ENCODE results near the gene ADH1B.
"Not testable (repeated sequence)": the region's sequence is repeated elsewhere in the genome, so short reads cannot be mapped to it uniquely, and the experiment has no call there.

ADH1B gene

DNA sequence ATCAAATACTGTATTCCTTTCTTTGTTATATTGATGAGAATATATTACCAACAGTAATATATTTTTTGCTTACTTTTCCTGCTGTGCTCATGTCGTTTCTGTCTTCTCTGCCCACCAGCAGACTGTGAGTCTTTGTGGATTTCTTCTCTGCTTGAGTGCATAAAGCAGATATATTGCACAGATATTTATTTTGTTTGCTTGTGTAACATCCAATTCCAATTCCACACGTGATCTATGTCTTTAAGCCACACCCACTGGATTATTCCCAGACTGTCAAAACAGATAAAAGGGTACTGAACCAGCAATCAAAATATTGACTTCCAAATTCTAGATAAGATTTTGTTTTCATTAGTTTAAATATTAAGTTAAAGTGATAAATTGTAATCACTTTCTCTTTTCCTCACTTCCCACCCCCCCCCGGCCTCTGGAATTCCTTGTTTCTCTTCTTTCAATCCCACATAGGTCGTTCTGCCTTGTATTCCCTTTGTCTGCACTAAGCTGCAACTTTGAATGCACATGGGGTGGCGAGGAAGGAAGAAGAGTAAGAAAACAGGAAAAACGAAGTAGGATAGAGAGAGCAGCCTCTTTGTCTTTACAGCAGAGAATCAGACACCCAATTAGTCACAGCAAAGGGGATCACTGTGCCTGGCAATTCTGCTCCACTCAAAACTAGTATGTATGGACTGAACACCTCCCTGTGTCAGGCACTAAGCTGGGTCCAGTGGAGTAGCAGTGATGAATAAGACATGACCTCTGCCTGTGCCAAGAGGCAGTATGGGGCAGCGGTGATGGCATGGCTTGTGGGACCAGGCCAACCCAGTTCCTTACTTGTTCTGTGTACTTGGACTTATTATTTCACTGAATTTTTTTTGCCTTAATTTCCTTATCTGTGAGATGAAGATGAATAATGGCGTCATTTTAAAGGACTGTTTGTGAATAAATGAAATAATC is at the start of gene ADH1B:
ADH1B (minus strand) TSS at position 161 of the 951 bp plus-strand sequence; CDS start at position 91, 70 bp downstream.
- no peak for DNase-seq (ENCODE audit: low read depth, low spot score)
- POLR2A ChIA-PET, result no interaction called here
- CTCF ChIA-PET, result no interaction called here
- H3K4me3 ChIP-seq (ENCODE audit: low read depth, low read length), result no peak within 1 kb of the TSS
- TF ChIP-seq, protein P1, sequence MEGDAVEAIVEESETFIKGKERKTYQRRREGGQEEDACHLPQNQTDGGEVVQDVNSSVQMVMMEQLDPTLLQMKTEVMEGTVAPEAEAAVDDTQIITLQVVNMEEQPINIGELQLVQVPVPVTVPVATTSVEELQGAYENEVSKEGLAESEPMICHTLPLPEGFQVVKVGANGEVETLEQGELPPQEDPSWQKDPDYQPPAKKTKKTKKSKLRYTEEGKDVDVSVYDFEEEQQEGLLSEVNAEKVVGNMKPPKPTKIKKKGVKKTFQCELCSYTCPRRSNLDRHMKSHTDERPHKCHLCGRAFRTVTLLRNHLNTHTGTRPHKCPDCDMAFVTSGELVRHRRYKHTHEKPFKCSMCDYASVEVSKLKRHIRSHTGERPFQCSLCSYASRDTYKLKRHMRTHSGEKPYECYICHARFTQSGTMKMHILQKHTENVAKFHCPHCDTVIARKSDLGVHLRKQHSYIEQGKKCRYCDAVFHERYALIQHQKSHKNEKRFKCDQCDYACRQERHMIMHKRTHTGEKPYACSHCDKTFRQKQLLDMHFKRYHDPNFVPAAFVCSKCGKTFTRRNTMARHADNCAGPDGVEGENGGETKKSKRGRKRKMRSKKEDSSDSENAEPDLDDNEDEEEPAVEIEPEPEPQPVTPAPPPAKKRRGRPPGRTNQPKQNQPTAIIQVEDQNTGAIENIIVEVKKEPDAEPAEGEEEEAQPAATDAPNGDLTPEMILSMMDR (IDR thresholded peaks at IDR 0.05; ENCODE audit: insufficient read depth, low read length, missing control alignments), result no peak

DNA sequence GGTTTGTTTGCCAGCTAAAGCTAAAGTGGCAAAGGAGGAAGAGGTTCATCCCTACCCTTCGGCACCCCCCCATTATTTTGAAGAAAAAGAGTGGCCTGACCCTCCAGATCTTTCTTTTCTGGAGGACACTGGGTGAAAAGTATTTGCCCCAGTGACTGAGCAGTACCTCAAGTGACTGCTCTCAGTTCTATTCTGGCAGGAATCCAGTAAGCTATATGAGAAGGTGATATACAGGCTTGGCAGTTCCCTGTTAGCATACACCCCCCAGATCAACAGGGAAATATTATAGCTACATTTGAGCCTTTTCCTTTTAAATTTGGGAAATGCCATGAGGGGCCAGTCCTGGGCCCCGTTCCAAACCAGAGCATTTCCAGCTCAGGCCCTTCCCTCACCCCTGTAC is 46.6 kb upstream of the ADH1B start:
- POLR2A ChIA-PET, result not testable (repeated sequence)
- CTCF ChIA-PET, result interaction anchor here (1.5 kb wide), 1 partner anchor 8 kb away, joined by 4 read pairs; no protein-coding TSS in a partner anchor

DNA sequence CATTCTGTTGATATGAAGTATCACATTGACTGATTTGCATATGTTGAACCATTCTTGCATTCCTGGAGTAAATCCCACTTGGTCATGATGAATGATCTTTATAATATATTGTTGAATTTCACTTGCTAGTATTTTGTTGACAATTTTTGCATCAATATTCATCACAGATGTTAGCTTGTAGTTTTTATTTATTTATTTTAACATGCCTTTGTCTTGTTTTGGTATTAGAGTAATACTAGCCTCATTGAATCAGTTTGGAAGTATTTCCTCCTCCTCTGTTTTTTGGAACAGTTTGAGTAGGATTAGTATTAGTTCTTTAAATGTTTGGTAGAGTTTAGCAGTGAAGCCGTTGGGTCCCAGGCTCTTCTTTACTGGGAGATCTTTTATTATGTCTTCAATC is 45.3 kb upstream of the ADH1B start:
- CTCF ChIA-PET, result no interaction called here
- H3K4me3 ChIP-seq (ENCODE audit: low read depth, low read length), result no peak overlapping the region
- TF ChIP-seq, protein P1 (IDR thresholded peaks at IDR 0.05; ENCODE audit: insufficient read depth, low read length, missing control alignments), result no peak
- DNase-seq (ENCODE audit: low read depth, low spot score), result no peak
- POLR2A ChIA-PET, result no interaction called here

More for the DNA sequence above, 46.6 kb upstream of the ADH1B start:
- DNase-seq (ENCODE audit: low read depth, low spot score); H3K4me3 ChIP-seq (ENCODE audit: low read depth, low read length): not testable (repeated sequence)

DNA sequence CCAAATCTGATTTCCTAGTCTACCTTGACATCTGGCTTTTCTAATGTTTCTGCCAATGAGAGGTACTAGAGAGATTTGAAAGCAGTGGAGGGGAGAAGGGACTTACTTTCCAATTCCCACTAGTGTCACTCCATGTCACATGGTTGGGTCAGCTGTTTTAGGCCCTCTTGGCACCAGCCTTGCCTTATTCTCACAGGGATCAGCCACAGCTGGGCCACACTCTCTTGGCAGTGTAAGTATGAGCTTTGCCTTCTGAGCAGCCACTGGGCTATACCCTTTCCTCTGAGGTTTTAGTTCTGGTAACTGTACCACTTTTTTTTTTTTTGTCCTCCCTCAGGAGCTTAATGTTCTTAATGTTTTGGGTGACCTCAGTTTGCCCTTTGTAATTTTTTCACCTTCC is 41.6 kb upstream of the ADH1B start:
- TF ChIP-seq, protein P1 (IDR thresholded peaks at IDR 0.05; ENCODE audit: insufficient read depth, low read length, missing control alignments), result no peak
- ChIA-PET CTCF (interaction anchor here (1.5 to 2.1 kb wide), 2 partner anchors 14 to 161 kb away, joined by 3 to 5 read pairs; no protein-coding TSS in a partner anchor), POLR2A (no interaction called here)
- no peak for DNase-seq (ENCODE audit: low read depth, low spot score)
- no peak overlapping the region for H3K4me3 ChIP-seq (ENCODE audit: low read depth, low read length)

DNA sequence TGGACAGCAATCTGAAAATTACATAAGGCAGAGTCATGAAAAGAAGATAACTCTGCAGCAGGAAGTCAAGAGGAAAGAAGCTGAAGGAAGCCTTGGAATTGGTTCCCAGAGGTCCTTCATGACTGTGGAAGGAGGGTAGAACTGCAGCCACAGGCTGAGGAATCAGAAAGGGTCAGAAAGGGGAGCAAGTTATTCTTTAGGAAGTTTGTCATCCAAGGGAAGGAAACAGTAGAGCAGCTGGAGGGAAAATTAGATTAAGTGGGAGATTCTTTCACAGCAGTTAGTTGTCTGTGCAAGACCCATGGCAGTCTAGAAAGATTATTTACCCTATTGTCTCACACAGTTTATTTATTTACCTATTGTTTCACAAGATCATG is 40.7 kb upstream of the ADH1B start:
- TF ChIP-seq, protein P1 (IDR thresholded peaks at IDR 0.05; ENCODE audit: insufficient read depth, low read length, missing control alignments), result no peak
- DNase-seq (ENCODE audit: low read depth, low spot score), result no peak
- POLR2A ChIA-PET, result interaction anchor here (0.6 kb wide), 1 partner anchor 15 kb away, joined by 3 read pairs; no protein-coding TSS in a partner anchor
- H3K4me3 ChIP-seq (ENCODE audit: low read depth, low read length), result no peak overlapping the region
- CTCF ChIA-PET, result interaction anchor here (2.1 kb wide), 1 partner anchor 15 kb away, joined by 5 read pairs; no protein-coding TSS in a partner anchor

DNA sequence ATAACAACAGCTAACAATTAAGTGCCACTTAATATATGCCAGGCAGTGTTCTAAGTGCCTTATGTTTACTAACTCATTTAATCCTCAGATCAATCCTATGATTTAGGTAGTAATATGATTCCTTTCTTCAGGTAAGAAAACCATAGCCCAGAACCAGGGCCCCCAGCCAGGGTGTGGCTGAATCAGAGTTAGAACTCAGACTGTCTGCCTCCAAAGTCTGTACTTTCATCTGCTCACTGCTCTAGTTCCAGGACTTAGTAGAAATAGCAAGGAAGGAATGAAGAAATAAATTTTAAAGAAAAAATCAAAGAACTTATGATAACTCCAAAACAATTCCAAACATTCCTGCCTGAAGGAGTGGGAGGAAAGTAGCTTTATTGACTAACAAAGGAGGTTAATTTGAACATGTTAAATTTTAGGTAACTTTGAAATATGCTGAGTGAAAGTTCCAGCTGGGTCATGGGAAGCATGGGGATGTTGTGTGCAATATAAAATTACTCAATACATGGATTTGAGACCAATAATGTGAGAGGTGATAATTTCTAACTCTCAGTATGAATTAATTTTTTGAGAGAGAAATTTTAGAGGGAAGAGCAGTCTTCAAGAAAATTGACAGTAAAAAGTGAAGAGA is 40.2 kb upstream of the ADH1B start:
- no peak overlapping the region for H3K4me3 ChIP-seq (ENCODE audit: low read depth, low read length)
- POLR2A ChIA-PET, result interaction anchor here (0.6 kb wide), 1 partner anchor 16 kb away, joined by 3 read pairs; no protein-coding TSS in a partner anchor
- TF ChIP-seq, protein P1 (IDR thresholded peaks at IDR 0.05; ENCODE audit: insufficient read depth, low read length, missing control alignments), result no peak
- CTCF ChIA-PET, result no interaction called here
- no peak for DNase-seq (ENCODE audit: low read depth, low spot score)
